ENCODE results near the gene MAP4K2.

The MAP4K2 gene

DNA sequence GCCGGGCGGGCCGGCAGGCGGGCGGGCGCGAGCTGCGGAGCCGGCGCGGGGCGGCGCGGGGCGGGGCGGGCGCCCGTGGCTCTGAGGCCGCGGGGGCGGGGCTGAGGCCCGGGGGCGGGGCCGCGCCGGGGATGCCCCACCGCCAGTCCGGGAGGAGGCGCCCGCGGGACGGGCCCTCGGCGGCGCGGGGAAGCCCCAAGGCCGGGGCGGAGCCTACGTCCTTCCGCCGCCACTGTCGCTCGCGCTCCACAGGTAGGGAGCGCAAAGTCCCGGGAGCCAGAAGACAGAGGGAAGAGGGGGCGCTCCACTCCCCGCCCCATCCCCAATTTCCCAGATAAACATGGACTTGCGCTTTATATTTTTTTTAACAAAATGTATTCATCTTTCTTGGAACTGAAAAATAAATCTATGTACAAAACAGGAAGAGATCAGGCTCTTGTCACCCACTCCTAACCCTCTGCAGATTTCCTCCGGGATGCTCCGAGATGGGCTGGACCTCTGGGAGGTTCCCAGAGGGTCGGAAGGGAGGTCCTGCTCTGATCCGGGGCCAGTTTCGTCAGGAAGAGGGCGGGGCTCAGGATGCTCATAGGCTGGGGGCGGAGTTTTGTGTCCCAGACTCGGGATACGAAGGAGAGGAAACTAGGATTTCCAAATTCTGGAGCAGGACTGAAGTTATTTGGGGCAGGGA is at the start of gene MAP4K2:
Gene MAP4K2 (minus strand): TSS at position 57 of the 688 bp plus-strand sequence. CDS start 65 bp downstream, outside the sequence.
- no peak; the same call in 1 of the 2 replicates for TF ChIP-seq CTCF (IDR thresholded peaks at IDR 0.05; ENCODE audit: low read depth, low read length)
- peak; percentile 47 for DNase-seq (ENCODE audit: extremely low read depth, low read depth)

DNA sequence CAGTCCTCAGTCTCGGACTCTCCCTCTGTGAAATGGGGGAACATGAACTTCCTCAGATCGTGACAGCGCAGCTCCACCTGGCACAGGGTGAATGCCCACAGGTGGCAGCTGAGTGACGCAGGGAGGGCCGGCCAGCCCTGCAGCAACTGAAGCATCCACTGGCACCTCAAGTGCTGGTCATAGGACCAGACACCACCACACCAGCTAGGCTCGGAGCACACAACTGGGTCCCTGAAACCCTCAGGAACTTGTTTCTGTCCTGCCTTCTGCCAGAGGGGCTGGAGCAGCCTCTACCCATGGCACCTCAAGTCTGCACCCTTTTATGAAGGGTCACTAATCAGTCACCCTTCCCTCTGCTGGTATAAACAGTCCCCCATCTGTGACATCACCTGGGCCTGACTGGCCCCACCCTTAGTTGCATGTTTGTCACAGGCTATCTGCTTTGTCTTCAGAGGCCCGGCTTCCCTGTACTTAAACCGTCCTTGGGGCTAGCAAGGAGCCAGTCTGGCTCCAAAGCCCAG is 48.9 kb upstream of the MAP4K2 start:
- TF ChIP-seq CTCF (IDR thresholded peaks at IDR 0.05; ENCODE audit: low read depth, low read length), result no peak
- no peak for DNase-seq (ENCODE audit: extremely low read depth, low read depth)

DNA sequence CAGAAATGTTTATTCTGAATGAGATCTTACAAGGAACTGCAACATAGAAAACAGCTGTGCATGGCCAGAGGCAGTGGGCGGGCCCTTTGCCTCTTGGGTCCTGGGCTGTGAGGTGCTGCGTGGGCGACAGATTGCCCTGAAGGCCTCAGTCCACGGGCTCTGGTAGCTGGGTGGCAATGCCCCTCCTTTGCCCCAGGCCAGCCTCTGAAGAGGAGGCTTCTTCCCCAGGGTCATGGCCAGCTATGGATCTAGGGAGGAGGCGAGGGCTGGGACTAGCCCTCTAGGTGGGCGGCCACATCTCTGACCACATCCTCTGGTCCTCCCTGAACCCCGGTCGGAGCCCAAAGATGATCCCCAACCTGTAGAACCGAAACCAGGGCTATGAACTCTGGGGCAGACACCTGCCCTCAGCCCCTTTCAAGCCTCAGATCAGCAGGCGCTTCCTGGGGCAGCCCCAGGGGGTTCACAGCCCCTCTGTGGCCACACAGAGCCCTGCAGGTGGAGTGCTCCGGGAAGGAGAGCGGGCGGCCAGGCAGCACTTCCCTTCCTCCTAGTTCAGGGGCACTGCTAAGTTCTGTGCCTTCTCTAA is 48.1 kb upstream of the MAP4K2 start:
- DNase-seq (ENCODE audit: extremely low read depth, low read depth), result no peak
- no peak for TF ChIP-seq CTCF (IDR thresholded peaks at IDR 0.05; ENCODE audit: low read depth, low read length)

- peak; percentile 21 for TF ChIP-seq CTCF (IDR thresholded peaks at IDR 0.05; ENCODE audit: low read depth, low read length)
- no peak for DNase-seq (ENCODE audit: extremely low read depth, low read depth)
These were observed 46.8 kb upstream of the MAP4K2 start for GRCh38 chr11:64849598-64850356.

- TF ChIP-seq CTCF (IDR thresholded peaks at IDR 0.05; ENCODE audit: low read depth, low read length), result no peak; the same call in 1 of the 2 replicates
- no peak for DNase-seq (ENCODE audit: extremely low read depth, low read depth)
These were observed 46.0 kb upstream of the MAP4K2 start for GRCh38 chr11:64848826-64849597.

GRCh38 chr11:64848214-64848825 is 45.3 kb upstream of the MAP4K2 start:
- no peak for DNase-seq (ENCODE audit: extremely low read depth, low read depth)

More at GRCh38 chr11:64848214-64848825, 45.3 kb upstream of the MAP4K2 start:
- TF ChIP-seq CTCF (IDR thresholded peaks at IDR 0.05; ENCODE audit: low read depth, low read length), result no peak

Data from AG09319 (cell line).